HG03135 (cell line): ENCODE data around the gene RETREG1.
A peak's percentile ranks its signal among the peaks of the same experiment; 100 is the strongest.
"Not testable (repeated sequence)": the region's sequence is repeated elsewhere in the genome, so short reads cannot be mapped to it uniquely, and the experiment has no call there.

ENCODE experiments used
- ATAC-seq: cut with Tn5 transposase; IDR thresholded peaks from one replicate; pipeline ENCODE4 v1.9.1; 2021; ENCODE audit warnings: mild to moderate bottlenecking, moderate library complexity; ENCODE audit not compliant: unreplicated experiment

RETREG1 gene

DNA sequence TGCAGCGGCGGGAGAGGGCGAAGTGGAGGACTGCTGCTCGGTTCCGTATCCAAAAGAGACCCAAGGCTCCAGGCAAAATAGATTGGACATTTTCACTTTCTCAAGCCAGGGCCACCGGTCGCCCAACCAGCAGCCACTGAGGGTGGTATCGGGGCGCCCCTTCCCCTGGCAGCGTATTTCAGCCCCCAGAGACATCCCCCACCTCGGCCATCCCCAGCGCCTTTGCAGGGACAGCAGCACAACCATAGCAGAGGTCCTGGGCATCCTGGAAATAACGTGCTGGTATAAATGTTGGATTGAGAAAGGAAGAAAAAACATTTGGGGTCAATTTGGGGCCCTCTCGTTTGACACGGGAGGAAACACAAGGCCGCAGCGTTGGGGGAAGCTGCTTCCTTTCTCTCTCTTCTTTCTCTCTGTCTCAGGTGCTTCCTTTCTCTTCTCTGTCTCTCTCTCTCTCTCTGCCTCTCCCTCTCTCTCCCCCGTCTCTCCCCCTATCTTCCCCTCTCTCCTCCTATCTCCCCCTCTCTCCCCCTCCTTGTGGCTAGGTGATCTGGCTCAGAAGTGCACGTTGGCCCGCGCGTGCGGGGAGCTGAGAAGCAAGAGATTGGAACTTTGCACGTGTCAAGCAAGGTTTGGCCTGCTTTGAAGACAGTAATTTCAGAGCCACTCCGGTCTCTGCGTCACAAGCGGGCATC is 624 bp upstream of the RETREG1 start:
- no peak for ATAC-seq

DNA sequence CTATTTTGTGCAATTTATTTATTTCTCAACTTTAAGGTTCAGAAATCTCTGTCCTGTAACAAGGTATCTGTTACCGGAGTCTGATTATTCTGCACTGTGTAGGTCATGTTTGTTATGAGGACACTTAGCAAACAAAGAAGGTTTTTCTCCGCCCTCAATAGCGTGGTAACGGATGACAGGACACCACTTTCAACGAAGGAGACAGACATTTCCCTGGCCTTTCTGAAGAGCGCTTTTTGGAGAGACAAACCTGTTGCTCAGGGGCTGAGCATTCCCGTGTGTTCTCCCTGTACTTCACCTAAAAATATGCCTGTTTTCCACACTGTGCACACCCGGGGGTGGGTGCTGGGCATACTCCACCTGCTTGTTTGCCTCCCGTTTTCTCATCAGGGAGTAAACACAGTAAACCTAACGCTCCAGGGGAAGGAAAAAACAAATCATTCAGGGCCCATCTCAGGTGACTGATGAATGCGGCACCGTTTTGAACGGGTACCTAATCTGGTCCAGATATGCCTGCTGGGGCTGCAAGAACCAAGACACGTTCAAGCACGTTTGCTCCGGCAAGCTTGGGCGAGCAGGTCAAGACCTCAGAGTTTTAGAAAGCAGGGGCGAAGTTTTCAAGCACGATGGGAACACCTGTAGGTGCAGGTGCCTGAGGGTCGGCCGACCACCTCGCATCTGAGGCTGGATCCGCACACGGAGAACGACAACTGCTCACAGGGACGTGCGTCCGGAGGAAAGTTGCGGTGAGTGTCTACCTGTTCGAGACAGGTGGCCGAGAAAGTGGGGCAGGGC is 859 bp downstream of the RETREG1 start:
- ATAC-seq: peak; percentile 10

DNA sequence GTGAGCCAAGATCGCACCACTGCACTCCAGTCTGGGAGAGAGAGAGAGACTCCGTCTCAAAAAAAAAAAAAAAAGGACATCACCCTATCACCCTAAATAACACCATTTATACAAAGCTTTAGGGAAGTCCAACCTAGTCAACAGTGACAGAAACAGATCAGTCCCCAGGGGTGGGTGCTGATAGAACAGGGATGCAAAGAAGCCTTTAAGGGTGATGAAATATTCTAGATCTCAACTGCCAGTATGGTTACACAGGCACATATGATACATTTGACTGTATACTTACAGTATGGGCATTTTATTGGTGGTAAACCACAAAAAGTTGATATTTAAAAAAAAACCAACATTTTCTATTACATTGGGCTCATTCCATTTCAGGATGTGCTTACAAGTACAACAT is 4.8 kb downstream of the RETREG1 start:
- ATAC-seq: no peak

GRCh38 chr5:16610896-16611295 is 5.9 kb downstream of the RETREG1 start:
- not testable (repeated sequence) for ATAC-seq

GRCh38 chr5:16609412-16609811 is 7.4 kb downstream of the RETREG1 start:
- no peak for ATAC-seq

DNA sequence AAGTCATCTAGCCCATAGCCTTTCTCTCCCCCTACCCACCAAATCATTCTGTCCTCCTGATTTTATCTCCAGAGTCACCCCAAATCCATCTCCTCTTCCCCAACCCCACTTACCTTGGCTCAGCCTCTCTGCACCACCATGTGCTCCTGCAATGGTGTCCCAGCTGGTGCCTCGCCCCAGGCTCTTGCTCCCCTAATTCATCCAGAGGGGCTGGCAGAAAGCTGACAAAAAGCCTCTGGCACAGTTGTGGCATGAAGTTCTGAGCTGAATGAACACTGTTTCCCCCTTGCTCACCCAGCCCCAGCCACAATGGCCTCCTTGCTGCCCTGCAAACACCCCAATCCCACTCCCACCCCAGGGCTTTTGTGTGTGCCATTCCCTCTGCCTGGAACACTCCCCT is 10.2 kb downstream of the RETREG1 start:
- ATAC-seq: no peak

DNA sequence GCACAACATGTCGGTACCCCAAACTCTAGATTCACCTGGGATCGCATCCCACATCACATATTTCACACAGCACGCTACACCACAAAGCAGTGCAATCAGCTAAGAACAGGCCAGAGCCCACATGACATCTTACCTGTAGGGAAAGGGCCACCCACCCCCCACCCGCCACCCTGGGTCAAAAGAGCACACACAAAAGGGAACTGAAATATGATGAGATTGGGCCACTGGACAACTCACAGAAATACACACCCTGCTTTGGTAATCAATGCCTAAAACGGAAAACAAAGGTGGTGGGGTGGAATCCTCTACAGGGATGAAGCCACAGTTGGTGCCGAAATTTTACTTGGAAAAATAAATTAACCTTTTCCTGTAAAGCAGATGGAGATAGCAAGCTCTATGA is 13.1 kb downstream of the RETREG1 start:
- ATAC-seq: no peak

GRCh38 chr5:16603295-16603694 is 13.5 kb downstream of the RETREG1 start:
- no peak for ATAC-seq

DNA sequence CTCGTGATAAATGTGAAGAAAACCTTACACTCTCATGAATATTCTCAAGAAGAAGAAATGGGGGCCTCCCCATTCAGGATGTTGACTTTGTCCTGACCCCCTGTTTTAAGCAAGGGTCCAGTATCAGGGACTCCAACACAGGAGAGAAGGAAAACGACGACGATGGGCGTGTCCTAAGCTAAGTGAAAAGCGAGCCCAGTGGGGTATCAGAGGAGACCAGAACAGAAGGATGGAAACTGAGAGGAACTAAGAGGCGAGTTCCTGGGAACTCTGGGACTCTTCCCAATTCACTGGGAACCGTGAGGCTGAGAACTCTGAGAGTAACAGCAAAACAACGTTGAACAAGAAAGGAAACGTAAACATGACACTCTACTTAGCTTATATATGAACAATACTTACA is 14.6 kb downstream of the RETREG1 start:
- ATAC-seq: no peak

DNA sequence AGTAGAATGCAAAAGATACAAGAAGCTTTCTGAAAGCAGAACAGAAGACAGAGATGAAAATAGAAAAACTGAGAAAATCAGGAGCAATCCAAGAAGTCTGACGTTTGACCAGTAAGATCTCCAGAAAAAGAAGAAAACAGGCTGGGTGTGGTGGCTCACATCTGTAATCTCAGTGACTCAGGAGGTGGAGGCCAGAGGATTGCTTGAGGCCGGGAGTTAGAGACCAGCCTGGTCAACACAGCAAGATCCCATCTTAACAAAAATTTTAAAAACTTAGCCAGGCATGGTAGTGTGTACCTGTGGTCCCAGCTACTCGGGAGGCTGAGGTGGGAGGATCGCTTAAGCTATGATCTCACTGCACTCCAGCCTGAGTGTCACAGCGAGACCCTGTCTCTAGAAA is 15.9 kb downstream of the RETREG1 start:
- ATAC-seq: no peak

DNA sequence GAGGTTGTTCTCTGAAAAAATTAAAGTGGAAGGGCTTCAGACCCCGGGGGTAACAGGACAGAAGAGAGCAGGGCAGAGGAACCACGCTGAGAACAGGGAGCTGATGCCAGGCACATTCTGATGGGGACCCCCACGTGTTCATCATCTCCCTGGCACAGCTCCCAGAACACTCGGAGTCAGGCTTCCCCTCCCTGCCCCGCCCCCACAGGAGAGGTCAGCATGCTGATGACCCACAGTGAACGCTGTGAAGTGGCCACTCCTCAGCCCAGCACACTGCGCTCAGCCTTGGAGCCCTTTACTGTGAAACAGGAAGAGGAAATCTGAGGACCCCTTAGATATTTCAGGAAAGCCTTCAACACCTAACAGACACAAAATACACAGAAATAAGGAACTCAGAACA is 16.4 kb downstream of the RETREG1 start:
- ATAC-seq: no peak

- no peak for ATAC-seq
These were observed 18.7 kb downstream of the RETREG1 start for GRCh38 chr5:16597946-16598694.

- ATAC-seq: no peak
These were observed 20.2 kb downstream of the RETREG1 start for GRCh38 chr5:16596581-16596940.

GRCh38 chr5:16595881-16596580 is 20.8 kb downstream of the RETREG1 start:
- ATAC-seq: no peak

- ATAC-seq: no peak
These were observed 23.2 kb downstream of the RETREG1 start for GRCh38 chr5:16593628-16594027.

DNA sequence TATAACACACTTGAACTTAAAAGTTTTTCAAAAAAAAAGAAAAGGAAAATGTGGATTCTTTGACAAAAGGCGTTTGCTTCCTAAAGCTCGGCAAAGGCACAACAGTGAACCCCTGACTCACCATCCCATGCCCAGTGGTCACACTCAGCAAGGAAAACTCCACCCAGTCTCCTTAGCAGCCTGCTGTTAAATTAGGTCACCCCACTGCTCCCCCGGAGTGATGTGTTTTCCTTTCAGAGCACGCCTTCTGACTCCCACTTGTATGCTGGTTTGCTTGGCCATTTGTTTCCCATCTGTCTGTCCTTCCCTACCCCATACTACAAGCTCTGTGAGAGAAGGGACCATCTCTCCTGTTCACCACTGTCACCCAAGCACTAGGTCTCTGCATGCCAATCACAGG is 23.8 kb downstream of the RETREG1 start:
- no peak for ATAC-seq

DNA sequence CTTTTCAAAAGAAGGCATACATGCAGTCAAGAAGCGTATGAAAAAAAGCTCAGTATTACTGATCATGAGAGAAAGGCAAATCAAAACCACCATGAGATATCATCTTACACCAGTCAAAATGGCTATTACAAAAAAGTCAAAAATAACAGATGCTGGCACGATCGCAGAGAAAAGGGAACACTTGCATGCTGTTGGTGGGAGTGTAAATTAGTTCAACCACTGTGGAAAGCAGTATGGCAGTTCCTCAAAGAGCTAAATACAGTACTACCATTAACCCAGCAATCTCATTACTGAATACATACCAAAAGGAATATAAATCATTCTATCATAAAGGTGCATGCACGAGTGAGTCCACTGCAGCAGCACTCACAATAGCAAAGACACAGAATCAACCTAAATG is 24.5 kb downstream of the RETREG1 start:
- ATAC-seq: no peak

GRCh38 chr5:16590685-16591084 is 26.1 kb downstream of the RETREG1 start:
- ATAC-seq: no peak

- no peak for ATAC-seq
These were observed 27.1 kb downstream of the RETREG1 start for GRCh38 chr5:16589658-16590057.

GRCh38 chr5:16588434-16589214 is 28.2 kb downstream of the RETREG1 start:
- no peak for ATAC-seq
